NCI-H510A treated with DMSO at 0.1 percent for 48 hours (cell line): ENCODE results near the gene RBM19.
"Not testable (repeated sequence)": the region's sequence is repeated elsewhere in the genome, so short reads cannot be mapped to it uniquely, and the experiment has no call there.

Source experiments
- DNase-seq: peaks from one replicate; lab custom pipeline; 2025; lab: John Stamatoyannopoulos, UW

The RBM19 gene

DNA sequence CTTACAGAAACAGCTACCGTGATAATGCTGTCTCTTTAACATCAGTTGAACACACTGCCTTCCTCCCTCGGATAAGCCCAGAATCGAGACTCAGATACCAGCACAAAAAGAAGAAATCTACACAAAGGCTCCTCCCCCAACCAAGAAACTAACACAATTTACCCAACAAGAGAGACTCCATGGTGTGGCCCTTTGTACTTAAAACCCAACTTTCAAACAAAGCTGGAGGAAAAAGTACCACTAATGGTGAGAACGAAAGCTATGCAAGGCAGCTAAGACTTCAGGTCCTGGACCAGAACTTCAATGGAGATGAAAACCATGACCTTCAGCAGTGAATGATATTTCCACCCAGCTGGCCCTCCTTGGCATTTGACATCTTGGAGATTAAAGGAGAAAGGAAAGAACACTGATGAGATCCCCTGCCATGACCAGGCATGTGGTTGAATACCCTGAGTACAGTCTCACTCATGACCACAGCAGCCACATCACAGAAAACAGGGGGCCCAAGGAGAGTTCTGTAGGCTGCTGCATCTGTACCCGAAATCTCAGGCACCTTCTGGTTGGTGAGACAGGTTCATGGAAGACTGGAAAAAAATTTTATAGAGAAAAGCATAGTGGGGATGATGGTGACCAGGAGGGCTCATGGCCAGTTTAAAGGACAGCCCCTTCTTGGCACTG lies 36.7 kb downstream of the RBM19 start:
- no peak for DNase-seq

DNA sequence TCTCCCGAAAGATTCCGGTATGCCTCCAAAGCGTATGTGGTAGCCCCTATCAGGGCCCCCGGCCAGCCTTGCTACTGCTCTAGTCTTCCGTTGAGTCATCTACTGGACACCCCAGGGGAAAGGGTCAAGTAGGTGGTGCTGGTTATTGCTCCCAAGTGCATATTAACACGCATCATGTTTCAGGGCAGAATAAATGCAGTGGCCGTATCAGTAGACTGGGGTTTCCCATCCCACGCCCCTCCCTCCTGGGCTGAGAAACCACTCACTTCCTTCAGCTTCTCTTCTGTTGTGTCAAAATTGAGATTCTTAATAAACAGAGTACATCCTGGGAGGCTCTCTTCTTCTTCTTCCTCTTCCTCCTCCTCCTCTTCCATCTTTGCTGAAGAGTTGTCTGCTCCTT lies 39.3 kb downstream of the RBM19 start:
- DNase-seq, result no peak

DNA sequence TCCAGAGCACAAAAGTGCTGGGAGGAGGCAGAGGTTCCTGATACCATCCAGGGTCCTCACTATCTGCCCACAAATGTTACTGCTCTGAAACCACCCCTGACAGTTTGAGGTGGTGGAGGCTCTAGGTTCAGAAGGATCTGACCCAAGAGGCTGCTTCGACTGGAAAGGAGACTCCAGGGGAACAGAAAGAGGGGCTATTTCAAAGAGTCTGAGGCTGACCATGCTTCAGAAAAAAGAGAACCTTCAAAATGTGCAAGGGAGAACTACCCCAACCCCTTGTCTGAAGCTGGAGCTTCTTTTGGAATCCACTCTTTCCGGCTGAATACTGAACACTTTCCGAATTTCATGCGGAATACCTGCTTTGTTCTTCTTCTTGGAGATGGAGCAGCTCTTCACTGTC lies 41.8 kb downstream of the RBM19 start:
- DNase-seq, result no peak

- no peak for DNase-seq
Observed at GRCh38 chr12:113923251-113923650, 42.9 kb downstream of the RBM19 start.

GRCh38 chr12:113921430-113921829 lies 44.7 kb downstream of the RBM19 start:
- no peak for DNase-seq

DNA sequence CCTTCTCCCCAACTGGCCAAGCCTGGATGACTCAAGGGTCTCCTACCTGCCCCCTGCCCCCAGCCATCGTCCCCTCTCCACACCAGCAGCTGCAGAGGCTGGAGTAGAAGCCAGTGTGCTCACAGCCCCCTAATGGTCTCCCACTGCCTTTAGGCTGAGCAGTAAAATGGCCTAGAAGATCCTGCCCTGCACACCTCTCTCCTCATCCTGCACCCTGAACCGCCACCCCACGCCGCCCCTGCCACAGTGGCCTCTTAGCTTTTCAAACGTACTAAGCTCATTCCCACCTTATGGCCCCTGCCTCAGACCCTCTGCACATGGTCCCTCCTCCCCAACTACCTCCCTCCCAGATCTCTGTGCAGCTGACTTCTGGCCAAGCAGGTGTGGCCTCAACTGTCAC lies 46.3 kb downstream of the RBM19 start:
- no peak for DNase-seq

GRCh38 chr12:113918306-113918705 lies 47.8 kb downstream of the RBM19 start:
- no peak for DNase-seq

DNA sequence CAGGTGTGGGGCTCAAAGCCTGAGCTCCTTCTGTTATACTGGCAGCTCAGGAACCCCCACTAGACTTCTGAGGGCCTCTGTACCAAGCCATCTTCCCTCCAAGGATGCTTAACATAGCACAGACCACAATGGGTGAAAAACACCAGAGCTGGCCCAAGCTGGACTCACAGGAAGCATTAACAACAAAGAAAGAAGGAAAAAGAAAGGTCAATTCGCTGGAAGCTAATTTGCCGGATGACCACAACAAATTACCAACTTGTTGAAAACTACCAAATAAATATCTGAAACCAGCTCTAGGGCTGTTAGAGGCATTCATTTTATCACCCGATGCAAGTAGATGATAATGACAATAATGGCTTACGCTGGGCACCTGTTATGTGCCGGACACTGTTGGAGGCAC lies 48.7 kb downstream of the RBM19 start:
- DNase-seq, result no peak

DNA sequence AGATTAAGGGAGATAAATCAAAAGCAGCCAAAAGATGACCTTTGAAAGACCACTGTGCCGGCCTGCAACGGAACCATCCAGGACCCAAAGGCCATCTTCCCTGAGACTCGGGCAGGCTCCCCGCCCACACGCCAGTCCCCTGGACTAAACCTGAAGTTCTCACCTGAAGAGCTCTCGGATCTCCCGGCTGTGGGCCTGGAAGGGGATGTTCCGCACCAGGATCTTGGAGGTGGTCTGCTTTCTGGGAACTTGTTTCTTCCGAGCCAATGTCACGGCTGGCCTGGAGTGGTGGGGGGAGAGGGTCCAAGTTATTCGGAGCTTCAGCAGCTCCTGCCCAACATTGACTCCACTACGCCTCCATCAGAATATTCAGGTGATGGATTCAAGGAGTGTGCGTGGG lies 51.3 kb downstream of the RBM19 start:
- no peak for DNase-seq

GRCh38 chr12:113914176-113914575 lies 51.9 kb downstream of the RBM19 start:
- no peak for DNase-seq

GRCh38 chr12:113912760-113913329 lies 53.3 kb downstream of the RBM19 start:
- peak; percentile 86 for DNase-seq

- DNase-seq, result no peak
Observed at GRCh38 chr12:113911971-113912759, 54.0 kb downstream of the RBM19 start.

- DNase-seq, result no peak
Observed at GRCh38 chr12:113910751-113911272, 55.3 kb downstream of the RBM19 start.

DNA sequence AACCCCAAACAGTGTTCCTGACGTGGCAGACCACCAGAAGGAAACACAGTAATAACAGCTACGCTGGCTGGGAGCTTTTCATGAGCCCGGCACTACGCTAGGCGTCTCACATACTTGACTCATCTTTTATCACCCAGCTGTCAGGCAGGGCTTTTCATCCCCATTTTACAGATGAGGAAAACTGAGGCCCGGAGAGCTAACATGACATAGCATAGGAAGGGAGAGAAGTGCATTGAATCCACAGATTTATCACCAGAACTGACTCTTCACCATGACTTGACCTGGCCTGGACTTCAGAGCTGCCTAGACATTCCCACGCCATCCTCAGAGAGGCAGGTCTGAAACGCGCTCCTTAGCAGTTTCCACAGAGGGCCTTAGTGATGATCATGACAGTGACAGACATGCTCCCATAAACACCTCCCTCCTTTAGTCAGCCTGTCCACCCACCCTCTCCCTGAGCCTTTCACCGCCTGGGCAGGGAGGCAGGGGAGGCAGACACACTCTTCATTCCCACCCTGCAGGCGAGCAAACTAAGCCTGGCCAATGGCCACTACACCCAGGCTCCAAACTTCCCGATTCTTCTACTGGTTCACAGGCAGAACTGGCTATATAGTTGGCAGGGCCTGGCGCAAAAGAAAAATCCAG lies 56.2 kb downstream of the RBM19 start:
- DNase-seq, result no peak

DNA sequence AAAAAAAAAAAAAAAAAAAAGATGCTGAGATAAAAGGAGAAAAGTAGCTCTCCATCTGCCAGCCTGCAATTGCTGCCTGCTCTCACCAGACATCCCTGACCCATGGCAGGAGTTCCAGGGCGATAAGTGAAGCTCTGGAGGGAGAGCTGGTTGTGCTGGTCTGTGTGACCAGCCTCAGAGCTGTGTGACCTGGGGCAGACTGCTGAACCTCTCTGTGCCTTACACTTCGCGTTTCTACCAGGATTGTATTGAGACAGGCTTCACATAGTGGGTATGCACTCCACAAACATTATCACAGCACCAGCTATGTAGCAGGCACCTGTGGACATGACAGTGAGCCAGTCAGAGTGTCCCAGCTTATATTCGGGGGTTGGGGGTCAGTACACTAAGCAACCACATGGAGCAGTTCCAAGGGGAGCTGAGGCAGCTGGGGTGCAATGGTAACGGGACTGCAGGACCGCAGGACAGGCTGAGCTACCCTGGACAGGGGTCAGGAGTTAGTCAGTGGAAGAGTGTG lies 57.5 kb downstream of the RBM19 start:
- no peak for DNase-seq

GRCh38 chr12:113907446-113908180 lies 58.5 kb downstream of the RBM19 start:
- no peak for DNase-seq

- no peak for DNase-seq
Observed at GRCh38 chr12:113906411-113907200, 59.5 kb downstream of the RBM19 start.

- DNase-seq, result no peak
Observed at GRCh38 chr12:113905829-113906228, 60.3 kb downstream of the RBM19 start.

- no peak for DNase-seq
Observed at GRCh38 chr12:113903381-113903863, 62.7 kb downstream of the RBM19 start.

- DNase-seq, result not testable (repeated sequence)
Observed at GRCh38 chr12:113901319-113901718, 64.8 kb downstream of the RBM19 start.

- no peak for DNase-seq
Observed at GRCh38 chr12:113900716-113901115, 65.4 kb downstream of the RBM19 start.
